A549 (cell line): ENCODE measurements around the gene ARL15.

Experiments
- CEBPB ChIP-seq, 2 experiments: fragments of >200 bp in 1 of 2; sonication (Bioruptor Twin) in 1 of 2; formaldehyde crosslinking in 1 of 2; IDR thresholded peaks; 2 replicates each; pipeline ENCODE4 v1.6.1; 2012 to 2016
- HDAC2 ChIP-seq: fragments of 200-600 bp; sonication (generic); IDR thresholded peaks from 2 replicates; pipeline ENCODE4 v1.6.1; 2016
- MAZ ChIP-seq: fragments of 150-350 bp; IDR thresholded peaks from 2 replicates; pipeline ENCODE4 v1.6.1; 2014; ENCODE audit warnings: antibody characterized with exemption, low read depth, low read length, borderline replicate concordance
- POLR2A ChIP-seq: IDR thresholded peaks from 2 replicates; pipeline ENCODE4 v1.6.1; 2012; ENCODE audit warnings: mild to moderate bottlenecking, low read length
- USF2 ChIP-seq: fragments of 450-650 bp; IDR thresholded peaks from 2 replicates; pipeline ENCODE4 v1.6.1; 2014; ENCODE audit warnings: antibody characterized with exemption

- TF ChIP-seq POLR2A (no peak), HDAC2 (no peak), CEBPB (IDR thresholded peaks at IDR 0.05) (no peak), USF2 (no peak), MAZ (no peak)
These were observed 2.8 kb downstream of the ARL15 start for GRCh38 chr5:54307583-54307982.
